NCI-H526 (cell line): ENCODE data around the gene PTPMT1.
"Not testable (repeated sequence)": the region's sequence is repeated elsewhere in the genome, so short reads cannot be mapped to it uniquely, and the experiment has no call there.

ENCODE experiments used
- DNase-seq, 2 experiments: peaks; one replicate each; lab custom pipeline; 2025; lab: John Stamatoyannopoulos, UW

Gene PTPMT1

GRCh38 chr11:47565340-47566148 is at the start of gene PTPMT1:
PTPMT1 (plus strand) TSS chr11:47565599; CDS start chr11:47565623, 24 bp downstream.
- DNase-seq, result peak; percentile 30 to 89

GRCh38 chr11:47516155-47516554 is 49.2 kb upstream of the PTPMT1 start:
- no peak for DNase-seq

GRCh38 chr11:47516984-47517853 is 48.2 kb upstream of the PTPMT1 start:
- no peak for DNase-seq

- no peak for DNase-seq
Observed at GRCh38 chr11:47518212-47518964, 47.0 kb upstream of the PTPMT1 start.

- DNase-seq, result no peak
Observed at GRCh38 chr11:47523490-47524225, 41.7 kb upstream of the PTPMT1 start.

GRCh38 chr11:47524291-47524874 is 41.0 kb upstream of the PTPMT1 start:
- DNase-seq, result no peak

- not testable (repeated sequence) for DNase-seq
Observed at GRCh38 chr11:47526032-47526431, 39.4 kb upstream of the PTPMT1 start.

- no peak for DNase-seq
Observed at GRCh38 chr11:47527186-47527585, 38.2 kb upstream of the PTPMT1 start.

GRCh38 chr11:47529951-47530350 is 35.4 kb upstream of the PTPMT1 start:
- DNase-seq, result no peak

GRCh38 chr11:47530721-47531120 is 34.7 kb upstream of the PTPMT1 start:
- not testable (repeated sequence) for DNase-seq

GRCh38 chr11:47531666-47532065 is 33.7 kb upstream of the PTPMT1 start:
- no peak for DNase-seq

- no peak for DNase-seq
Observed at GRCh38 chr11:47532597-47533213, 32.7 kb upstream of the PTPMT1 start.

GRCh38 chr11:47533690-47534151 is 31.7 kb upstream of the PTPMT1 start:
- no peak for DNase-seq

- no peak for DNase-seq
Observed at GRCh38 chr11:47534704-47535251, 30.6 kb upstream of the PTPMT1 start.

GRCh38 chr11:47536915-47537314 is 28.5 kb upstream of the PTPMT1 start:
- no peak for DNase-seq

- no peak for DNase-seq
Observed at GRCh38 chr11:47538741-47539565, 26.4 kb upstream of the PTPMT1 start.

- no peak for DNase-seq
Observed at GRCh38 chr11:47539681-47540039, 25.7 kb upstream of the PTPMT1 start.

- no peak for DNase-seq
Observed at GRCh38 chr11:47541070-47541469, 24.3 kb upstream of the PTPMT1 start.

- no peak for DNase-seq
Observed at GRCh38 chr11:47545298-47545697, 20.1 kb upstream of the PTPMT1 start.
